ENCODE data around the gene EIF3L. TPM values are rescaled to one million over a fixed set of nuclear protein-coding genes. Genes with fewer than 3 reads are reported as not detected.
A peak's percentile ranks its signal among the peaks of the same experiment; 100 is the strongest.

Gene EIF3L
- total and polyA plus RNA-seq, 10 of the 15 experiments (the other 5 are each of a cell fraction or from before 2014, with no cell fraction given): 294 to 1,037 (median 618) TPM

- Histone ChIP-seq H2AFZ (ENCODE audit: control insufficient read depth, low read depth, low read length) (no peak overlapping the region), H3K79me2 (ENCODE audit: control insufficient read depth, insufficient read depth, low read length) (no peaks in the 10 kb centered on the region), H3K4me3 (no peak overlapping the region), H3K27ac (ENCODE audit: control insufficient read depth, insufficient read depth) (no peak overlapping the region), H3K36me3 (ENCODE audit: control insufficient read depth in 2 of 2, insufficient read depth in 2 of 2, low read length in 1 of 2) (no peaks in the 10 kb centered on the region), H4K20me1 (ENCODE audit: control insufficient read depth, insufficient read depth) (no peaks in the 10 kb centered on the region), H3K4me2 (ENCODE audit: control insufficient read depth, insufficient read depth) (0 out of 2 replicates have a peak overlapping the region, but pooled peaks have one; percentile 92), H3K9ac (ENCODE audit: control insufficient read depth, insufficient read depth, low read length) (no peak overlapping the region), H3K9me3 (replicated peaks; ENCODE audit: control insufficient read depth, insufficient read depth, low read length) (no peaks in the 10 kb centered on the region; the same call in 2 of the 3 replicates), H3K27me3 (replicated peaks in 1 of 2; ENCODE audit: control insufficient read depth in 2 of 2, insufficient read depth in 2 of 2, low read length in 1 of 2) (peaks cover 12 to 34% of the 10 kb centered on the region in 2 experiments), H3K4me1 (ENCODE audit: control insufficient read depth, insufficient read depth, low read length) (peaks cover 5% of the 10 kb centered on the region)
- no TSS peak for BruUV-seq (replicated peaks)
- CTCF ChIA-PET: no interaction called here
- DNase-seq (ENCODE audit: low read depth, low spot score): no peak
- in situ Hi-C loops (cut with MboI): no loop called here
- no peak for FAIRE-seq
- POLR2A ChIA-PET: no interaction called here
- intact Hi-C loops (cut with micrococcal nuclease; ENCODE audit: unreplicated experiment): no loop called here
- TF ChIP-seq STAT1 (conservative IDR thresholded peaks at IDR 0.05) (no peak), NR2F1 (conservative IDR thresholded peaks at IDR 0.05) (peak; percentile 63; the same call in 1 of the 2 replicates), CHD2 (IDR thresholded peaks at IDR 0.05; ENCODE audit: borderline replicate concordance, low read depth, low read length) (no peak), CREB1 (IDR thresholded peaks at IDR 0.05; ENCODE audit: low read depth) (no peak)
- TF ChIP-seq, protein P1, sequence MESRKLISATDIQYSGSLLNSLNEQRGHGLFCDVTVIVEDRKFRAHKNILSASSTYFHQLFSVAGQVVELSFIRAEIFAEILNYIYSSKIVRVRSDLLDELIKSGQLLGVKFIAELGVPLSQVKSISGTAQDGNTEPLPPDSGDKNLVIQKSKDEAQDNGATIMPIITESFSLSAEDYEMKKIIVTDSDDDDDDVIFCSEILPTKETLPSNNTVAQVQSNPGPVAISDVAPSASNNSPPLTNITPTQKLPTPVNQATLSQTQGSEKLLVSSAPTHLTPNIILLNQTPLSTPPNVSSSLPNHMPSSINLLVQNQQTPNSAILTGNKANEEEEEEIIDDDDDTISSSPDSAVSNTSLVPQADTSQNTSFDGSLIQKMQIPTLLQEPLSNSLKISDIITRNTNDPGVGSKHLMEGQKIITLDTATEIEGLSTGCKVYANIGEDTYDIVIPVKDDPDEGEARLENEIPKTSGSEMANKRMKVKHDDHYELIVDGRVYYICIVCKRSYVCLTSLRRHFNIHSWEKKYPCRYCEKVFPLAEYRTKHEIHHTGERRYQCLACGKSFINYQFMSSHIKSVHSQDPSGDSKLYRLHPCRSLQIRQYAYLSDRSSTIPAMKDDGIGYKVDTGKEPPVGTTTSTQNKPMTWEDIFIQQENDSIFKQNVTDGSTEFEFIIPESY (IDR thresholded peaks at IDR 0.05): no peak
- TF ChIP-seq, protein P2, sequence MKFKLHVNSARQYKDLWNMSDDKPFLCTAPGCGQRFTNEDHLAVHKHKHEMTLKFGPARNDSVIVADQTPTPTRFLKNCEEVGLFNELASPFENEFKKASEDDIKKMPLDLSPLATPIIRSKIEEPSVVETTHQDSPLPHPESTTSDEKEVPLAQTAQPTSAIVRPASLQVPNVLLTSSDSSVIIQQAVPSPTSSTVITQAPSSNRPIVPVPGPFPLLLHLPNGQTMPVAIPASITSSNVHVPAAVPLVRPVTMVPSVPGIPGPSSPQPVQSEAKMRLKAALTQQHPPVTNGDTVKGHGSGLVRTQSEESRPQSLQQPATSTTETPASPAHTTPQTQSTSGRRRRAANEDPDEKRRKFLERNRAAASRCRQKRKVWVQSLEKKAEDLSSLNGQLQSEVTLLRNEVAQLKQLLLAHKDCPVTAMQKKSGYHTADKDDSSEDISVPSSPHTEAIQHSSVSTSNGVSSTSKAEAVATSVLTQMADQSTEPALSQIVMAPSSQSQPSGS (IDR thresholded peaks at IDR 0.05; ENCODE audit: low read length): no peak
- 21% methylated on average over 16 of the region's 16 CpGs for WGBS (ENCODE audit: insufficient coverage, insufficient replicate concordance, low lambda C conversion rate, missing lambda C conversion rate)
- SMC1A ChIA-PET (ENCODE audit: uncharacterized antibody, unreplicated experiment): no interaction called here
- no peak for ATAC-seq
- RAD21 ChIA-PET (ENCODE audit: unreplicated experiment): no interaction called here
These were observed 46.0 kb upstream of the EIF3L start for GRCh38 chr22:37803195-37803638.
